Measurements from ENCODE around the gene OR10AD1. TPM values are rescaled to one million over a fixed set of nuclear protein-coding genes. Genes with fewer than 3 reads are reported as not detected.

OR10AD1 gene, protein sequence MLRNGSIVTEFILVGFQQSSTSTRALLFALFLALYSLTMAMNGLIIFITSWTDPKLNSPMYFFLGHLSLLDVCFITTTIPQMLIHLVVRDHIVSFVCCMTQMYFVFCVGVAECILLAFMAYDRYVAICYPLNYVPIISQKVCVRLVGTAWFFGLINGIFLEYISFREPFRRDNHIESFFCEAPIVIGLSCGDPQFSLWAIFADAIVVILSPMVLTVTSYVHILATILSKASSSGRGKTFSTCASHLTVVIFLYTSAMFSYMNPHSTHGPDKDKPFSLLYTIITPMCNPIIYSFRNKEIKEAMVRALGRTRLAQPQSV
- not detected in 2 replicates for total RNA-seq

DNA sequence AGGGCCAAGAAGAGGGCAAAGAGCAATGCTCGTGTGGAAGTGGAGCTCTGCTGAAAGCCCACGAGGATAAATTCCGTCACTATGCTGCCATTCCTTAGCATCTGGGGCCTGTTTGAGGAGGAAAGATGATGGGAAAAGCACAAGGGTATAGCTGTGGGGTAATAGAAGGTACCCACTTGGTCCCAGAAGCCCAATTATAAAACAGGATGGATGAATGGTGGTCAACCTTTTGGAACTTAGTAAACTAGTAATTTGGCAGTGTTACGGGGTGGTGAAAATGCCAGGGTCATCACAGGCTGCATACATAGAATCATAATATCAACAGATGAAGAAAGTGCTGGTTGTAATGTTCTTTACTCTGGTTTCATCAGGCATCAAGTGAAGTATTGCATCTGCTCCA lies at the start of gene OR10AD1:
TSS of gene OR10AD1 (minus strand) at position 101 of the 400 bp plus-strand sequence. CDS start at position 101, 0 bp downstream.

DNA sequence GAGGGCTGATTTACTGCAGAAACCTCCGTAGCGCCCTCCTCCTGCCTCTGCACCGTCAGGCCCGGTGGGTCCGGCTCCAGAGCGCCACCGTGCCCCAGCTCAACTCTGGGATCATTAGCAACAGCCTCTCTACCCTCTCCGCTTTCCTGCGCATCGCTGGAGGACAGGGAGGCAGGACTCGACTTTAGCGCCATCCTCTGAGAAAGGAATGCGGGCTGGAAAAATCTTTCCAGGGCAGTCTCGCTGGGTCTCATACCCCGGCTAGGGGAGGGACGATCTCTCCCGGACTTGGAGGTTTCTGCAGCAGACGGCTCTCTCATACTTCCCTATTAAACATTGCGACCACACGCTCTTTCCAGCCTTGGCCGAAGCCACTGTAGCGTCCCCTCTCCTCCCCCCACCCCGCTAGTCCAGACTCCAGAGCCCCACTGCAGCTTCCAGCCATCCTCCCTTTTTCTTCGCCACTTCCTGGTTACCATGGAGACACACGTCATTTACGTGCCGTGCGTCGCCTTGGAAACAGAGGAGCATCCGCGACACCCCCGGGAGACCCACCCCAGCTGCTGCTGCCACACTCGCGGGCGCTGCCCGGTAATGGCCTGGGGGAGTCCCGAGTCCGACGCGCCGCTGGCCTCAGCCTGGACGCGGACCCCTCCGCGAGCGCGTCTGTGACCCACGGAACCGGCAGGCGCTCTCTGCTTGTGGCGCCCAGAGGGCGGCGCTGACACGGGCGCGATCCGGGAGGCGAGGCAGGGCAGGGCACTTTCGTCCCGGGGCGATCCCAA lies 19.8 kb downstream of the OR10AD1 start, which contains the start of gene CCDC184:
TSS of gene CCDC184 (plus strand) at position 554 of the 785 bp plus-strand sequence. CDS start 479 bp downstream, outside the sequence.

DNA sequence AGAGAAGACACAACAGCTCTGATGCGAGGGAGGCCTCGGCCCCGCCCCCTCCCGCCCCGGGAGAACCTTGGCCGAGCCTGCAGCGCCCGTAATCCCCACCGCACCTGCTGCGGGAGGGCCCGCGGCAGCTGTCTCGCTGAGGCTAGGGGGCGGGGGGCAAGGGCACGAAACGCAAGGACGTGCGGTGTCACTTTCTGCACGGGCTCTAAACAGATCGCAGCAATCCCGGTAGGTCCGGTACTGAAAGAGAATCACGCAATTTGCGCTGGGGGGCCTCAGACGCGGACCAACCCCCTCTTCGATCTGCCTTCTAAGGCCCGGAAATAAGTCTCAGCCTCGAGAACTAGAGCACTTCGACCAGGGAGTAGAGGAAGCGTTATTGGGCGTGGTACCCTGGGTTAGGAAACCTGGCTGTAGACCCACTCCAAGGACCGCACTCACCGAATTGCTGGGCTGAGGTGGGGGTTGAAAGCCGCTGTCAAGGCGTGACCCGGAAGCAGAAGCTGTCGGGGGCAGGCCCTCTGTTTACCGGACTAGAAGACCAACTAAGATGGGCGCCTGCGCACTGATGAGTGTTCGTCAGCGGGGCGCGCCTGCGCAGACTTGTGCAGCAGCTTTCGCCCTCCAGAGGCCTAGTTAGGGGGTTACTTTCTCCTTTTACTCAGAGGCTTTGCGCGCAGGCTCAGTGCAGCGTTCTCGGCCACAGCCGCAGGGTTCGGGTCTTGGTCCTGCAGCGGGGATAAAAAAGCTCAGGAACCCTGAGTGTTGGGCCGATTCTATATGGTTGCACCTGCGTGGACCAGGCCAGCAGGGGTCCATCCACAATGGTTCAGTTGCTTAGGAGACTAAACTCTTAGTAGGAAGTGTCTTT lies 45.8 kb downstream of the OR10AD1 start, which contains the start of gene ASB8:
TSS of gene ASB8 (minus strand) at position 498 of the 871 bp plus-strand sequence. CDS start 4,019 bp downstream, outside the sequence.

Other genes starting within 250 kb of the OR10AD1 start
- gene TMEM106C, start 239.7 kb downstream of the OR10AD1 start, total RNA-seq, result 66.2 and 66.4 TPM in 2 replicates
- 0.07 and 0.14 TPM in 2 replicates for gene COL2A1, start 198.8 kb downstream of the OR10AD1 start, total RNA-seq
- 9.2 and 14.0 TPM in 2 replicates for gene SENP1, start 97.2 kb downstream of the OR10AD1 start, total RNA-seq
- gene PFKM, start 83.9 kb downstream of the OR10AD1 start, total RNA-seq, result 50.2 and 52.4 TPM in 2 replicates
- 14.1 and 22.6 TPM in 2 replicates for gene ASB8, start 45.8 kb downstream of the OR10AD1 start, total RNA-seq
- gene CCDC184, start 19.6 kb downstream of the OR10AD1 start, total RNA-seq, result 0.05 TPM in 1 of 2 replicates, not detected in the other
- gene ZNF641, start 147.6 kb upstream of the OR10AD1 start, total RNA-seq, result 2.0 and 5.6 TPM in 2 replicates

Data from airway epithelial cell (primary cell).